Jurkat, Clone E6-1 (cell line): ENCODE results near the gene SYCP2L.
"Not testable (repeated sequence)": the region's sequence is repeated elsewhere in the genome, so short reads cannot be mapped to it uniquely, and the experiment has no call there.

Source experiments
- DNase-seq: peaks from one replicate; pipeline ENCODE4 v3.0.0-alpha.2; 2011; ENCODE audit warnings: low read depth, low spot score
- H3K4me3 ChIP-seq: 2 replicates; pipeline ENCODE4 v1.5.1; 2011; ENCODE audit warnings: mild to moderate bottlenecking, low read length, control low read depth, moderate library complexity

The SYCP2L gene

GRCh38 chr6:10991115-10991514 lies 104.3 kb downstream of the SYCP2L start:
- no peak for DNase-seq
- no peak overlapping the region for H3K4me3 ChIP-seq

GRCh38 chr6:10993896-10994295 lies 107.0 kb downstream of the SYCP2L start:
- no peak overlapping the region for H3K4me3 ChIP-seq
- DNase-seq: no peak

GRCh38 chr6:10995114-10995707 lies 108.4 kb downstream of the SYCP2L start:
- DNase-seq: no peak
- no peak overlapping the region for H3K4me3 ChIP-seq

GRCh38 chr6:10999994-11000393 lies 113.1 kb downstream of the SYCP2L start:
- no peak overlapping the region for H3K4me3 ChIP-seq
- no peak for DNase-seq

- DNase-seq: no peak
- H3K4me3 ChIP-seq: no peak overlapping the region
Measured at GRCh38 chr6:11002176-11002575, 115.3 kb downstream of the SYCP2L start.

- not testable (repeated sequence) for DNase-seq, H3K4me3 ChIP-seq
Measured at GRCh38 chr6:11003297-11003696, 116.4 kb downstream of the SYCP2L start.

GRCh38 chr6:11006061-11006460 lies 119.2 kb downstream of the SYCP2L start:
- no peak for DNase-seq
- no peak overlapping the region for H3K4me3 ChIP-seq

- no peak for DNase-seq
- no peak overlapping the region for H3K4me3 ChIP-seq
Measured at GRCh38 chr6:11007715-11008608, 121.1 kb downstream of the SYCP2L start.

GRCh38 chr6:11008821-11009220 lies 122.0 kb downstream of the SYCP2L start:
- no peak overlapping the region for H3K4me3 ChIP-seq
- DNase-seq: no peak

- no peak for DNase-seq
- no peak overlapping the region for H3K4me3 ChIP-seq
Measured at GRCh38 chr6:11009353-11009752, 122.5 kb downstream of the SYCP2L start.

- no peak overlapping the region for H3K4me3 ChIP-seq
- no peak for DNase-seq
Measured at GRCh38 chr6:11011787-11012234, 125.0 kb downstream of the SYCP2L start.

- no peak overlapping the region for H3K4me3 ChIP-seq
- DNase-seq: no peak
Measured at GRCh38 chr6:11012295-11012754, 125.5 kb downstream of the SYCP2L start.

- DNase-seq: no peak
Measured at GRCh38 chr6:11012976-11013720, 126.3 kb downstream of the SYCP2L start.

GRCh38 chr6:11013721-11014070 lies 126.8 kb downstream of the SYCP2L start:
- no peak overlapping the region for H3K4me3 ChIP-seq
- no peak for DNase-seq

More at GRCh38 chr6:11012976-11013720, 126.3 kb downstream of the SYCP2L start:
- H3K4me3 ChIP-seq: no peak overlapping the region

- DNase-seq: no peak
- no peak overlapping the region for H3K4me3 ChIP-seq
Measured at GRCh38 chr6:11015102-11015501, 128.2 kb downstream of the SYCP2L start.

- no peak overlapping the region for H3K4me3 ChIP-seq
- no peak for DNase-seq
Measured at GRCh38 chr6:11016452-11016851, 129.6 kb downstream of the SYCP2L start.

GRCh38 chr6:11017090-11017489 lies 130.2 kb downstream of the SYCP2L start:
- H3K4me3 ChIP-seq: no peak overlapping the region

GRCh38 chr6:11018225-11018624 lies 131.4 kb downstream of the SYCP2L start:
- no peak for DNase-seq
- no peak overlapping the region for H3K4me3 ChIP-seq

More at GRCh38 chr6:11017090-11017489, 130.2 kb downstream of the SYCP2L start:
- DNase-seq: no peak

- H3K4me3 ChIP-seq: no peak overlapping the region
- DNase-seq: no peak
Measured at GRCh38 chr6:11021003-11021402, 134.2 kb downstream of the SYCP2L start.

GRCh38 chr6:11021714-11022113 lies 134.9 kb downstream of the SYCP2L start:
- no peak overlapping the region for H3K4me3 ChIP-seq
- DNase-seq: no peak
